NCI-H146 treated with DMSO at 0.1 percent for 48 hours (cell line): ENCODE results near the gene FAM221B.

ENCODE experiments used
- DNase-seq: peaks from one replicate; lab custom pipeline; 2025; ENCODE audit not compliant: unreplicated experiment; lab: John Stamatoyannopoulos, UW

Gene FAM221B, protein sequence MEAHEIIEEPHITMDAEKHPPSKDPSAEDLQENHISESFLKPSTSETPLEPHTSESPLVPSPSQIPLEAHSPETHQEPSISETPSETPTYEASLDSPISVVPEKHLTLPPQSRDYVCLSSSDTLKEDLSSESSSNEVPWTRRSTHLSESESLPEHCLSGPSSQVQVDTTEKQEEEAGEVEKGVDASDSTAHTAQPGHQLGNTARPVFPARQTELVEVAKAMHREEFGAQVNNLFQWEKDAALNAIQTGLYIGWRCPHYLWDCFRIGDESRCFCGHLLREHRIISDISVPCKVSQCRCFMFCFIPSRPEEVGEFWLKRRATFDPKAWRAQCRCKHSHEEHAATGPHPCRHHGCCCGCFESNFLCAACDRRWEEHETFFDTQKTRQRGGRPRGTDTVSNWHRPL

DNA sequence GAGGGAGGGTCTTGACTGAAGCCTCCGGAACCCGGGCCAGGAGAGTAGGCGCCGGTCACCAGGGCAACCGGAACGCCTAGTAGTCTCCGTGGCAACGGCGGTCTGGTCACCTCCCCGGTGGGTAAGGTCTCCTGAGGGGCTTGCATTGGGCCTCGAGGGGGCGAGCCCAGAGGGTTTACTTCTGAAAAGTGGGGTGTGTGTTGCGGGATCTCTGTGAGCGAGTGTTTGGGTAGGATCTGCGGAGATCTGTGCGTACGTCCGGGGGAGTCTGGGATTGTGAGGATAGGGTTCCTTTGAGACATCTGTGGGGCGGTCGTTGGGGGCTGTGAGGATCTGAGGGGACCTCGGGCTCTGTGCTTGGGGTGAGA lies at the start of gene FAM221B:
FAM221B (minus strand) TSS at position 17 of the 368 bp plus-strand sequence. CDS start 2,571 bp downstream, outside the sequence.
- DNase-seq, result no peak

DNA sequence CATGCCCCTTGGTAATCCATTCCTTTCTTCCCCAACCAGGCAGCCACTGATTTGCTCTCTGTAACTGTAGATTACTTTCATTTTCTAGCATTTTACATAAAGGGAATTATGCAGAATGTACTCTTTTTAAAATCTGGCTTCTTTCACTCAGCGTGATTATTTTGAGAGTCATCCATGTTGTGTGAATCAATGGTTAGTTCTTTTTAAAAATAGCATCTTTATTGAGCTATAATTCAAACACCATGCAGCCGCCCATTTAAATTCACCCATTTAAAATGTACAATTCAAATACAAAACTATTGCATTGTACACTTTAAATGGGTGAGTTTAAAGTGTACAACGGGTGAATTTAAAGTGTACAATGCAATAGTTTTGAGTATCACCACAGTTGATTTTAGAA lies 44.0 kb upstream of the FAM221B start:
- DNase-seq, result no peak

DNA sequence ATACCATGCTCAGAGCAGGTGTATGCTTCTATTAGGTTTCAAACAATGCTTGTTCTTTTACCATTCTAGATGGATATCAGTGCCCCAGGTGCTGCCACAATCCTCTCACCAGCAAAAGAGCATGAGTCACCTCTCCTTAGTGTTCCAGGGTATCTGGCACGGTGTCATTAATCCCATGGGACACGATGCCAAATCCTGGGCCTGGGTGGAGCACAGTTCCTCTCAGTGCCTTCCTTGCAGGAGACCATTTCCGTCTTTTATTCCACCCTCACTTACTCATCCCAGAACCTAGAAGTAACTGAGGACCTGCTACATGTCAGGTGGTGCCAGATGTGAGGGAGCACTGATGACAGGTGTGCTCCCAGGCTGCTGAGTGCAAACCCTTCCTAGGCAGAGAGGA lies 43.0 kb upstream of the FAM221B start:
- DNase-seq, result no peak

DNA sequence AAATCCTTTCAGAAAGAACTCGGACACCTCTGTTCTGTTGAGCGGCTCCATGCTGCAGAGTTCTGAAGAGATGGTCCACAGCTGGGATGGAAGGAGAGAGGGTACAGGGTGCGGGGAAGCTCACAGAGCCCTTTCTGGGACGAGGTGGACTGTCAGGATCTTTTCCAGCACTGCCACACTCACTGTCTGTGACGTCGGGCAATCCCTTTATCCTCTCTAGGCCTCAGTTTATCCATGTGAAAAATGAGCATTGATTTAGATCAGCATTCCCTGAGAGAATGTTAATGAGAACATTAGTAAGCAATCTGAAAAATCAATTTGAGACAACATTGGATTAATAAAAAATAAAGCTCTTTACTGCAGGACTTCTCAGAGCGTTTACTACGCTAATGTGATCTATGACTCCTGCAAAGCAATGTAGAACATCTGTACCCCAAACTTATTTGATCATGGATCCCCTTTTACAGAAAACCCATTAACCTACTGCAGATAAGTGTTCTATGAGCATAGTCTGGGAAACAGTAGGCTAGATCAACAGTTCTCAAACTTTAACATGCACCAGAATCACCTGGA lies 41.9 kb upstream of the FAM221B start, which contains the start of gene OR13J1:
OR13J1 (minus strand) TSS at position 51 of the 573 bp plus-strand sequence; CDS start at position 51, 0 bp downstream.
- no peak for DNase-seq

DNA sequence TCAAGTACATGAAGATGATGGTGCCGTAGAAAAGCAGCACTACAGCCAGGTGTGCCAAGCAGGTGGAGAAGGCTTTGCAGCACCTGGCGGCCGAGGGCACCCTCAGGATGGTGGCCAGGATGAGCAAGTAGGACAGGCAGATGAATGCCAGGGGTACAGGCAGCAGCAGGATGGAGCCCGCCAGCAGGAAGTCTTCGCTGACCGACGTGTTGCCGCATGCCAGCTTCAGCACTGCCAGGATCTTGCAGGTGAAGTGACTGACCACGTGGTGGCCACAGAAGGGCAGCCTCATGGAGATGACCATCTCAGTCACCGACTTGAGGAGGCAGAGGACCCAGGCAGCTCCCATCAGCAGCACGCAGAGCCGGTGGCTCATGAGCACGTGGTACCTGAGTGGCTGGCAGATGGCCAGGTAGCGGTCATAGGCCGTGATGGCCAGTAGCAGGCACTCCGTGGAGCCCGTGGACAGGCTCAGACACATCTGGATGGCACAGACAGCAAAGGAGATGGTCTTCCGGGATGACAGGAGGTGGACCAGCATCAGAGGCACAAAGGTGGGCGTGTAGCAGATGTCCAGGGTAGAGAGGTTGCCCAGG lies 41.2 kb upstream of the FAM221B start:
- no peak for DNase-seq

DNA sequence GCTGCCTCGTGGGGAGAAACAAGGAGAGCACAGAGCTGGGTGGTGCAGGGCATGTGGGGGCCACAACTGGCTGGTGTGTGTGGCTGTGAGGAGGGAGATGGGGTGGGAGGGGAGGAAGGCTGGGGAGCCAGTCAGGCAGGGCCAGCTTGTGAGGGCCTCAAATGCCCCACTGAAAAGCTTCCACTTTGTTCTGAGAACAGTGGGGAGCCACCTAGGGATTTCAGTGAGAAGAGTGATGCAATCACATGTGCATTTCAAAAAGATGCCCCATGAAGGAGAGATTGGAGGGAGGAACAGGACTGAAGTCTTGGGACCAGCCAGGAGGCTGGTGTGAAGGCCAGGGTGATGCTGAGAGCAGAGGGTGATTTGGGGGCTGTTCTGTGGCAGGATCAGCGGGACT lies 40.4 kb upstream of the FAM221B start:
- DNase-seq, result no peak

DNA sequence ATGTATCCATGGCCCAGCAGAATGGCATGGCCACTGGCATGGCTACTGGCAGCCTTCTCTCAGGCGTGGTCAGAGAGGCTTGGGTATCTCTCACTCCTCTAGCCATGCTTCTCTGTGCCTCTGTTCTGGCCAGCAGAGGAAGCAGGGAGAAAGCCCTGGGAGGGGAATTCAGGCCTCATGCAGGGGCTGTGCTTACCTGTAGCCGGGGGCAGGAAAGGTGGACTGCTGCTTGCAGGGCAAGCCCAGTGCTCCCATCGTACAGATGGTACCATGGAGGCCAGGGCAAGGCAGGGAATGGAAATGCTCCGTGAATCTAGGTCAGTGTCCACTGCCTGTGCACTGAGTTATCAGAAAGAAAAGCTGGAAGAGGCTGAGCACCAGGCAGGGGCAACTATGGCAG lies 39.0 kb upstream of the FAM221B start:
- no peak for DNase-seq

DNA sequence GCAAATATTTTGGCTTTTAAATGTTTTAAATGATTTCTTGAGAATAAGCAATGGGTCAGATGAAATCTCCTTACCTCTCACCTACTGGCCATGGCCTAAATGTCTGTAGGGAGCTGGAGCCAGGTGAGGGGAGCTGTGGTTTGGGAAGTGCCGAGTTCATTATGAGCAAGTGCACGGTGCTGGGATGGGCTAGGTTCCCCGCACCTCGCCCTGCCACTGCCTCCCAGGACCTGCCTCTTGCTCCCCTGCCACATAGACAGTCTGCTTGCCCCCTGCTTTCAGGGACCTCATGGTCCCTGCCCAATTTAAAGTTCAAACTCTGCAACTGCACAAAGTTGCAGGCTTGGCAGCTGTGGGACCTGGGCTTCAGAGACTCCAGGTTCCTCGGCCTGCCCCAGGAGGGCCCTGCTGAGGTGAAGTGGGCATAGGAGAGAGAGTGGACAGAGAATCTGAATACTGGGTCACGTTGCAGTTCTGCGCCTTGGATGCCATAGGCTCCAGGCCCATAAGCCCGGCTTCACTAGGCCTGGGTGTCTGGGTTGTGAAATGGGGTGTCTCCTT lies 36.2 kb upstream of the FAM221B start:
- DNase-seq, result no peak

DNA sequence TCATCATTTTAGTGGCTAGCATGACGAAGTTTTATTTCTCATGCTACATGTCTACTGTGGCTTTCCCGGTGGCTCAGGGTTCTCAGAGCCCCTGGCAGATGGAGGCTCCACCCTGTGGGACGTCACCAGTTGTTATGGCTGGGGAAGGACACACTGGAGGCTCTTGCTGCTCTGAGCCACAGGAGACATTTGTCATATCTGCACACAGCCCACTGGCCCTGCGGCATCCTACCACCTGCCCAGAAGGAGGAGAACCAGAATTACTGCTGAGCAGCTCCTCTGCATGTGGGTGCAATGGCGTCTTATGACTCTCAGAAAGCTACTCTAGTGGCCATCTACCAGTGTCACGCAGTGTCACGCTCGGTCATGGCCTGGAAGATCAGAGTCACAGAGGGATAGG lies 35.1 kb upstream of the FAM221B start:
- no peak for DNase-seq

DNA sequence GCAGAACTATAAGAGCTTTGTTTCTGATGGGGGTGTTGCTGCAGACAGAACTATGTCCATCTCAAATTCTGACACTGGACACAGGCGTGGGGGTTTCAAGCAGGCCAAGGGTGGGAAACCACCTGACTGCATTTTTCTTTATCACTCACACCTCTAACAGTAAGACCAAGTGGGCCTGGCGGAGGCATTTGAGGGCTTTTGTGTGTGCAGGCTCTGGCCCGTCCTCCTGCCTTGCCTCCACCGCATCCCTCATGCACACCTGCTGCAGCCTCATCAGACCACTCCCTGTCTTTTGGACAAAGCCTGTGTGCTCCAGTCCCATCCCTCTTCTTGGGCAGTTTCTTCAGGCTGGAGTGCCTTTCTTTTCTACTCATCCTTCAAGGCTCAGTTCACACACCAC lies 33.8 kb upstream of the FAM221B start:
- DNase-seq, result no peak

DNA sequence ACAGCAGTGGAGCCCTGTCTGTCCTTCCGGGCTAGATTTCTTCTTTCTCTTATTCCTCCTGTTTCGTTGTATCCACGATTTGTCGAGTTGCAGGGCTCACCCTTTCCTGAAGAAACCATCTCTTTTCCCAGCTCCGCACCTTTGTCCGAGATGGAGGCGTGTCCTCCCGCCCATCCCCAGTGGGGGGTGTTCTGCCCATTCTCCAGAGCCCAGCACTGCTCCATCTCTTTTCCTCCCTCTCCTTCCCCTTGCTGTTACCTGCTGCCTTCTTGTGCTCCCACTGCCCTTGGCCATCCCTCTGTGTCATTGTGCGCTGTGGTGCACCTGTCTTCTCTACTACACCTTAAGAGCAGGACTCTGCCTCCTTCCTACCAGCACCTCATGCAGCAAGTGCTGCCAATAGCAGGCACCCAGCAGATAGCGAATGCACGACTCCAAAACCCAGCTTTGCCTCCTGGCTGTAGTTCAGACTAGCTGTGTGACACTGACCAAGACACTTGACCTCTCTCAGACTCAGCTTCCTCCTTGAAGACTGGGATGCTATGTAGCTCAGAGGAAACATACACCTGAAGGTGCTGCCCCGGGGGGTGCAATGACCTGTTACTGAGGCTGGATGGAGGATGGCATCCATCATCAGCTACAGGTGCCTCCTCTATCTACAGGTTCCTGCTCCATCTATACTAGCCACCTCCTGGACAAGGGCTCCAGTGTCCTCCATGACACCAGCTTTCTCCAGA lies 32.8 kb upstream of the FAM221B start:
- DNase-seq, result no peak

DNA sequence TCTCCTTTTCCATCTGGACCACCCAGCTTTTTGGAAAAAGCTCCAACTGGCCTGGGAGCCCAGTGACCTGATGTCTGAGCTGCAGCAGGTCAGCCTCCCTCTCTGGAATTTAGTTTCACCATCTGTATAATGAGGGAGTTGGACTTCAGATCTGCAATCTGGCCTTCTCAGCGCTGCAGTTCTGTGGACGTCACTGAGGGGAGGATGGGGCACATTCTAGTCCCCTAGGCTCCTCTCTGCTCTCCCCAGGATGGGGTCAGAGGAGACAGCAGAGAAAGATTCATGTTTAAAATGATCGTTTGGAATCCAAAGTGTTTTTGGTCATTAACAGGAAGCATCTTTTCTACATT lies 31.4 kb upstream of the FAM221B start:
- no peak for DNase-seq

DNA sequence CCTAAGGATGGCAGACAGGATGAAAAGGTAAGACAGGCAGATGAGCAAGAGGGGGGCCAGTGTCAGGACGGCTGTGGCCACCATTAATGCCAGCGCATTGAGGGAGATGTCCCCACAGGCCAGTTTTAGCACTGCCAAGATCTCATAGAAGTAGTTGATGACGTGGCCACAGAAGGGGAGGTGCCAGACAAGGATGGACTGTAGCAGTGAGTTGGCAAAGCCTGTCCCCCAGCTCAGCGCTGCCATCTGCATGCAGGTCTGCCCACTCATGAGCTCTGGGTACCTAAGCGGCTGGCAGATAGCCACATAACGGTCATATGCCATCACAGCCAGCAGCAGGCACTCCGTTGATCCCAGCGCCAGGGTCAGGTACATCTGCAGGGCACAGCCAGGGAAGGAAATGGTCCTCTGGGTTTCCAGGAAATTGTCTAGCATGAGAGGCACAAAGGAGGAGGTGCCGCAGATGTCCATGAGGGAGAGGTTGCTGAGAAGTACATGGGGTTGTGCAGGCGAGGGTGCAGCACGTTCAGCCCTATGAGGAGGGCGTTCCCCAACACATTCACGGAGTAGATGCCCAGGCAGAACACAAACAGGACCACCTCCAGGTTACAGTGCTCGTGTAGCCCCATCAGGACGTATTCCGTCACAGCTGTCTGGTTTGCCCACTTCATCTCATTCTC lies 30.9 kb upstream of the FAM221B start:
- DNase-seq, result no peak

DNA sequence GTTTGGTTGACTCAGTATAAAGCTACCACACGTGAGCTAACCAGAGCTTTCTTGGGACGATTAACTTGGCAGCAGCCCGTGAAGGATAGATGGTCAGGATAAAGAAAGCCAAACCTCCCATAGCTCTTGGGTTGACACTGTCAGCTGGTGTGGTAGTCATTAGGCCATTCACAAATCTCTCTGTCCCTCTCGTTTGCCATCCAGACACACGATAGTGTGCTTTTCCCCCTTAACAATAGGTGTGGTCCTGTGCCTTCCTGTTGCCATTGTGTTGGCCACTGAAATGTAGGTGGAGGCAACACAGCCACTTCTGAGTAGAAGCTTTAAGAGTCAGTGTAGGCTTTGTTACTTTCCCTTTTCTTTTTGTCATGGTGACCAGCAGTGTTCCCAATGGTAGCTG lies 29.9 kb upstream of the FAM221B start:
- DNase-seq, result no peak

DNA sequence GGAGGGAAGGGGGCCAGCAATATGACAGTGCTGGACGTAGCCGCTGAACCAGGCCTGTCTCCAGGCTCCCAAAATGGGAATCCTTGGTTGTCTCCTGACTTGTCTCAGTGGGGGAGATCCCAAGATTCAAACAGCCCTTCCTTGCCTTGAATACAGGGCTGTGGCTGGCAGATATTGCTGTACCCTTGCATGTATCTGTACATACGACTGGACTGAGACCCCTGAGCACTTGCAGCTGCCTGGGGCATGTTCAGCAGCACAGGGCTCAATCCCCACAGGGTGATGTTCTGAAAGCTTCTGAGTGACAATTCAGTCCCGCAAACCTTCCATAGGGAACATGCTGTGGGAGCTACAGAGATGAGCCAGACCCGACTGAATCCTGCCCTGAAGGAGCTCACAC lies 28.4 kb upstream of the FAM221B start:
- DNase-seq, result no peak

DNA sequence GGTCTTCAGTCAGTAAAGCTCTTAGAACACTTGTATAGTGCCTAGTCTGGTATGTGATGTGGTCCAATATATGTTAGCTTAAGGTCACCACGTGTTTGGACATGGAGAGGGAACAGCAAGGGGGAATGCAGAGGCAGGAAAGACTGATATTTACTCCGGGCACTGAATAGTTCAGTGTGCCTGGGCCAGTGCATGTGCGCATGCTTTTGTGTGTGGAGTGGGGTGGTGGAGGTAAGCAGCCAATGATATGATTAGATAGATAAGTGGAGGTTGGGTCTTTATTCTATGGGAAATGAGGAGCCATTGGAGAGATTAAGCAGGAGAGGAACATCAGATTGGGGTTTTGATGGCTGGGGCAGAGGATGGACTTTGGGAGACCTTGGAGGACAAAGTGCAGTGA lies 27.7 kb upstream of the FAM221B start:
- DNase-seq, result no peak

DNA sequence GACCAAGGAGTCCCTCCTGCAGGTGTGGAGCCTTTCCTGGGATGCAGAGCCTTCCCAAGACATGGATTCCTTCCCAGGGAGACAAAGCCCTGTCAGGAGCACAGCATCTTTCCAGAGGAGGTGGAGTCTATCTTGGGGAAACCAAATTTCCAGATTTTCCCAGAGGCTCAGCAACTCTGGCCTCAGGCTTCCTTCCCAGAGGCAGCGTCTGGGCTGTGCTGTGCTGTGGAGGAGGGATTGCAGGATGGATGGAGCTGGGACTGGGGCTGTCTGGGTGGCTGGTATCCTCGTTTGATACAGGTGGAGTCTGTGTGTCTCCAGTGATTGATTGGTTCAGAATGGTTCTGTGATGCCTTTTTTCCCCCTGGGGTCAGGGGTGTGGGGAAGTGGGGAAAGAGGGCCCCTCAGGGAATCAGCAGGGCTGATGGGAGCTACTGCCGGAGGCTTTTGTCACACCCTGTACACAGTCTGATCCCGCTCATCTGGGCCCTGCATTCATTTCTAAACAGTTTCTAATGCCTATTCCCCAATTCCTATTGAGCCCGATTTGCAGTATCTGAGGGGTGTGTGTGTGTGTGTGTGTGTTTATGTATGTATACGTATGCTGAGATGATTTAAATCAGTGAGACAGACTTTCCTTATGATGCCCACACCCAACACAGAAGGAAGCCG lies 25.7 kb upstream of the FAM221B start:
- DNase-seq, result no peak

DNA sequence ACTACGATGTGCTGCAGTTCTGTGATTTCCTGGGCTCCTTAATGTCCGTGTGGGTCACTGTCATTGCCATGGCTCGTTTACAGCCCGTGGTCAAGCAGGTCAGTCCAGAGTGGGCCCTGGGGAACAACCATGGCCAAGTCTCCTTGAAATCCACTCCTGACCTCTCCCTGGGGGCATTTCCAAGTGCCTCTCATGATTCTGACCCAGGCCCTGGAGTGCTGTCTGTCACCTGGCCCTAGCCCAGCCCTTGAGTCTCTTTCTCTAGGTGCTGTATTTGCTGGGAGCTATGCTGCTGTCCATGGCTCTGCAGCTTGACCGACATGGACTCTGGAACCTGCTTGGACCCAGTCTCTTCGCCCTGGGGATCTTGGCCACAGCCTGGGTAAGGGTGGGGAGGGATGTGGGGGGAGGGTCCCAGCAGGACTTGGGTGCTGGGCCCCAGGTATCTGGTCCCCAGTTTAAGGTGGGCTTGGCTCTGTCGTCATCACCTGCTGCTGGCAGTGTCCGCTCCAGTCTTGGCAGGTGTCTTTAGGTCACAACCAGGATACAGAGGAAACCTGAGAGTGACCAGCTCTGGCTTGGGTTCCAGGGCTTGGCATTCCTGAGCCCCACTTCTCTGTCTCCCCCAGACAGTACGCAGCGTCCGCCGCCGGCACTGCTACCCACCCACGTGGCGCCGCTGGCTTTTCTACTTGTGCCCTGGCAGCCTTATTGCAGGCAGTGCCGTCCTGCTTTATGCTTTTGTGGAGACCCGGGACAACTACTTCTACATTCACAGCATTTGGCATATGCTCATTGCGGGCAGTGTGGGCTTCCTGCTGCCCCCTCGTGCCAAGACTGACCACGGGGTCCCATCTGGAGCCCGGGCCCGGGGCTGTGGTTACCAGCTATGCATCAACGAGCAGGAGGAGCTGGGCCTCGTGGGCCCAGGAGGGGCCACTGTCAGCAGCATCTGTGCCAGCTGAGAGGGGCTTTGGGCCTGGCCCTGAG lies 24.6 kb upstream of the FAM221B start:
- no peak for DNase-seq

DNA sequence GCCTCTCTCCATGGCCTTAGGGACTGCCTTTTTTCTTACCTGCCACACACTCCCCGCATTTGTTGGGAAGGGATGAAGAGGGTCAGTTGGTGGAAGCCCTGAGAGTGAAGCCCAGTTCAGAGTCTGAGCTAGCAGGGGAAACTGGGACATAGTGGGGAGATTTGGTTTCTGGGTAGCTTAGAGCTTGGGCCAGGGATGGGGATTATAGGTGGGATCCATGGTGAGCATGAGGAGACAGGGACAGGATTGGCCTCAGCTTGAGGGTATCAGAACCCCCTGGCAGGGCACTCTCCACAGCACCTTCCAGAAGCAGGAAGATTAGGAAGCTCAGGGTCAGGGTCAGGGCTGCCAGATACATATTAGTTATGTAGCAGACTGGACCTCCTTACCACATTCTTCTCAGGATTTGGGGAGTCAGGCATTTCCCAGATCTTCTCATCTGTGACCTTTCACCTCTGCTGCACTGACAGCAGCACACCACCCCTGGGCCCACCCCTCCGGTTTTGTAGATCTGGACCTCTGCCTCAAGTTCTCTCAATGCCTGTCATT lies 23.8 kb upstream of the FAM221B start:
- DNase-seq, result no peak
